ENCODE data around the gene TMEM150B. TPM values are rescaled to one million over a fixed set of nuclear protein-coding genes. Genes with fewer than 3 reads are reported as not detected.

Gene TMEM150B
- total RNA-seq, 1 experiment from 2014 or later, result not detected

GRCh38 chr19:55346725-55347441, 21.7 kb upstream of the TMEM150B start:
- peaks cover 8 to 30% of the 10 kb centered on the region in 2 experiments; a peak in 3 of 4 replicates for H3K4me1 ChIP-seq (ENCODE audit: control insufficient read depth in 1 of 2, insufficient read depth in 2 of 2, low read length in 2 of 2)
- no peaks in the 10 kb centered on the region for H3K9me3 ChIP-seq (ENCODE audit: control insufficient read depth in 1 of 2, insufficient read depth in 1 of 2, low read depth in 1 of 2, low read length in 2 of 2)
- H2AFZ ChIP-seq (ENCODE audit: low read depth, low read length, poor library complexity, severe bottlenecking), result no peak overlapping the region
- no peak overlapping the region; the same call in 1 of the 2 replicates for H3K27ac ChIP-seq (ENCODE audit: low read depth, low read length)
- H4K20me1 ChIP-seq (ENCODE audit: insufficient read depth), result no peaks in the 10 kb centered on the region
- TF ChIP-seq MAX (IDR thresholded peaks at IDR 0.05), result no peak
- TF ChIP-seq RAD21 (IDR thresholded peaks at IDR 0.05; ENCODE audit: low read depth), result no peak
- no peak for TF ChIP-seq POLR2A (IDR thresholded peaks at IDR 0.05; ENCODE audit: borderline replicate concordance, extremely low read depth, insufficient read depth, insufficient read length)
- TF ChIP-seq FOSL1 (IDR thresholded peaks at IDR 0.05; ENCODE audit: low read depth), result no peak
- no peak for TF ChIP-seq ZFX (IDR thresholded peaks at IDR 0.05)
- TF ChIP-seq ZBTB33 (IDR thresholded peaks at IDR 0.05; ENCODE audit: extremely low read depth, insufficient replicate concordance, low read length), result no peak
- TF ChIP-seq EGR1 (IDR thresholded peaks at IDR 0.05; ENCODE audit: low read depth), result no peak
- TF ChIP-seq EZH2 (IDR thresholded peaks at IDR 0.05), result no peak
- BruUV-seq (replicated peaks), result no TSS peak
- no peak overlapping the region for H3K9ac ChIP-seq (ENCODE audit: low read length)
- H3K9me2 ChIP-seq (ENCODE audit: insufficient read depth), result no peaks in the 10 kb centered on the region
- DNase-seq (ENCODE audit: low read depth, low spot score) (no peak), ATAC-seq (no peak)
- H3K79me2 ChIP-seq (ENCODE audit: insufficient read depth, low read length), result no peaks in the 10 kb centered on the region
- H3K4me2 ChIP-seq (ENCODE audit: low read length), result no peak overlapping the region
- no peaks in the 10 kb centered on the region for H3K27me3 ChIP-seq (ENCODE audit: insufficient read depth, low read length)
- CTCF ChIA-PET, result interaction anchor here (1.2 kb wide), 1 partner anchor 45 kb away, joined by 3 read pairs; no protein-coding TSS in a partner anchor
- RAD21 ChIA-PET (ENCODE audit: low non-redundant PET in 1 of 2, low total read pairs in 2 of 2, uncharacterized antibody in 2 of 2, unreplicated experiment in 2 of 2), result no interaction called here
- intact Hi-C loops (cut with micrococcal nuclease), result no loop called here
- peaks cover 4 to 5% of the 10 kb centered on the region in 2 experiments; a peak in 3 of 4 replicates for H3K36me3 ChIP-seq (ENCODE audit: control insufficient read depth in 1 of 2, insufficient read depth in 2 of 2, low read length in 2 of 2)
- H3K4me3 ChIP-seq (replicated peaks in 1 of 2; ENCODE audit: low read depth in 1 of 2, low read length in 2 of 2), result no peak overlapping the region
- POLR2A ChIA-PET, result no interaction called here

All from HCT116 (cell line).